GM18951 (cell line): ENCODE results near the gene ABHD17C.

Source experiments
- POLR2A ChIP-seq: IDR thresholded peaks from 4 replicates; pipeline ENCODE4 v1.6.1; 2011; ENCODE audit warnings: mild to moderate bottlenecking; ENCODE audit not compliant: insufficient read length, insufficient read depth; ENCODE audit errors: extremely low read depth
- in situ Hi-C: fragments of 300-500 bp; cut with MboI; formaldehyde crosslinking; loops from one replicate; pipeline ENCODE4 v1.12.0; 2022; ENCODE audit warnings: low sequenced_read_pairs, mixed read lengths, inconsistent platforms; ENCODE audit not compliant: unreplicated experiment

ABHD17C gene

GRCh38 chr15:80695911-80696661 lies 976 bp downstream of the ABHD17C start:
- TF ChIP-seq POLR2A = no peak
- in situ Hi-C loops = no loop called here

DNA sequence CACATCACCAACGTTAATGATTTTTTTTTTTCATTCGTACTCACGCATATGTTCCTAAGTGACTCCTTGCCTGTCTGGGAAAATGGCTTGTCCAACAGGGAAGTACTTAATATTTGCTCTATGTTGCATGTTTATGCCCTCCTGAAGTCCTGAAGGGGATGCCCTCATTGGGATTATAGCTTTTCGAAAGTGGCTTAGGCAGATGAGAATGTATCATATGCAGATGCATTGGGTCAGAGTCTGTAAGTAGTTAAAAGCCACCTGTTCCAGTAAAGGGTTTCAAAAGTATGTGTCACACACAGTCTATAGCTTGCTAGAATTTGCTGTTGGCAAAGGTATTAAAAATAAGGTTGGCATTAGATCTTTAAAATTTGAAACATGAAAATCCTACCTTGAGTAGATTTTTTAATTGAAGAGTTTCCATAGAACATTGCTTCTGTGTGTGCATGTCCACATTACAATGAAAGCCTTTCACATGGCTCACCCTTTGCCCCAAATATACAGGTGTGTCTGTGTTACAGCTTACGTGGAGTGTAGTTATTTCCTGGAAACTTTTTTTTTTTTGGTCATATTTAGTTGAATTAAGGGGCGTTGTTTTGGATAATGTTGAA lies 2.1 kb downstream of the ABHD17C start:
- TF ChIP-seq POLR2A = no peak
- in situ Hi-C loops = no loop called here

- in situ Hi-C loops = no loop called here
- TF ChIP-seq POLR2A = no peak
Measured at GRCh38 chr15:80698676-80699075, 3.6 kb downstream of the ABHD17C start.

DNA sequence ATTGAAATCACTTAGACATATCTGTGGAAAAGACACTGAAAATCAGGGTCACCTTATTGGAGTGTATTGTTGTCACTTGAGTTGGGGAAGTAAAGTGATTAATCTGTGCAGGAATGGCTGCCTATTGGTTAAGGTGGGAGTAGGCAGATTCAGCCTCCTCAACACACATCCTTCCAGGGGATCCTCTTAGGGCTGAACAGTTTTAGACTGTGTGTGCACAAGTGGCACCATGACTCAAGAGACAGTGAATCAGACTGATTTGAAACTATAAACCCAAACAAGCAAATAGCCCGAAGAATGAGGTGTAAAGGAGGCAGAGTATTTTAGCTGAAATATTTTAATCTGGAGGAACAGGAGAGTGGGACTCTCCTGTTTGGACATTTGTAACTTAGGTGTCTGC lies 4.9 kb downstream of the ABHD17C start:
- in situ Hi-C loops = no loop called here
- no peak for TF ChIP-seq POLR2A

- in situ Hi-C loops = no loop called here
- TF ChIP-seq POLR2A = no peak
Measured at GRCh38 chr15:80701676-80702311, 6.7 kb downstream of the ABHD17C start.

GRCh38 chr15:80703081-80703480 lies 8.0 kb downstream of the ABHD17C start:
- no peak for TF ChIP-seq POLR2A
- in situ Hi-C loops = no loop called here

GRCh38 chr15:80703965-80704364 lies 8.9 kb downstream of the ABHD17C start:
- TF ChIP-seq POLR2A = no peak
- in situ Hi-C loops = no loop called here

DNA sequence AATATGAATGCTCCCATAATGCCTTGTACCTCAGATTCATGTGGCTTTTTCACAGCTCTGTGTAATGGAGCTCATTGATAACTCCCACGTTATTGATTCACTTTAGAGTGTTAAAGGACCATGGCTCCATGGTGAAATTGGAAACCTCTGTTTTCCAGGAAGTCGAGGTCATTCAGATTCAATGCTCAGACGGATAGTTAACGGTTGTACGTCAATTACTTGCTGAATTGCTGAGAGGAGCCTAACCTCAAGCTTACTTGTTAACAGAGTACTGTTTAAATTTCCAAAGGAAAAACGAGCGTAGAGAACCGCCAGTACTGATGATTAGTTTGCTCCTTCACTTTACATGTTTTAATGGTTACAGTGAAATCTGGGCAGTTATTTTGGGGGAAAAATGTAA lies 11.1 kb downstream of the ABHD17C start:
- TF ChIP-seq POLR2A = no peak
- in situ Hi-C loops = no loop called here

- in situ Hi-C loops = no loop called here
- no peak for TF ChIP-seq POLR2A
Measured at GRCh38 chr15:80709542-80709941, 14.4 kb downstream of the ABHD17C start.

GRCh38 chr15:80710635-80711554 lies 15.8 kb downstream of the ABHD17C start:
- in situ Hi-C loops = no loop called here
- TF ChIP-seq POLR2A = no peak

- in situ Hi-C loops = no loop called here
Measured at GRCh38 chr15:80711886-80712285, 16.8 kb downstream of the ABHD17C start.

DNA sequence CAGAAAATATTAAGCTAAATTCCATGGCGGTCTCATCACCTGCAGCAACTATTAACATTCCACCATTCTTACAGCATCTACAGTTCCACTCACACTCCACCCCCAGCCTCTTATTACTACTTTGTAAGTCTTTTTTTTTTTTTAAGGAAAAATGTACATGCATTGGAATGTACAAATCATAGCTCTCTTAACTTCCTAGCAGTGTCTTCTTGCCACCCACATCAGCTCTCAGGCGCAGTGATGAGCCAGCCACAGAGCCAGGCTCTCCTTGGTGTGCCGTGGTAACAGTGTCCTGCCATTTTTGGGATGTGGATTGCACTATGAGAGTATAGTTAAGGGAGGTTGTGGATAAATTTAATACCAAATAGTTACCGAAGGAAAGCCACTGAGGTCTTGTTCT lies 17.8 kb downstream of the ABHD17C start:
- in situ Hi-C loops = no loop called here

More at GRCh38 chr15:80711886-80712285, 16.8 kb downstream of the ABHD17C start:
- no peak for TF ChIP-seq POLR2A

DNA sequence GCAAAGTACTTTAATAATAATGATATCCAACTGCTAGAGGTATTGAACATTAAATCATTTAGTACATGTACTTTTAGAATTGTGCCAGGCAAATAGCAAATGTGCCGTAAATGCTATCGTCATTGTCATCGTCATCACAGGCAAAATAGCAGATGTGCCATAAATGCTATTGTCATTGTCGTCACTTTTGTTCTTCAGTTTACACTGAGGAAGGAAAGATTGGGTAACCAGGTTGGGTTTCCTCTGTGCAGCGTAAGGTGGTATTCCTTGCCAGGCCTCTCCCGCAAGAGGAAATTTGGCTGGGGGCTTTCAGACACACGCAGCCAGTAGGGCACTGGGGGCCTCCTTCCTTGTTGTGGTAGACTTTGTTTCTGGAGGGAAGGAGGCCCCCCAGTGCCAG lies 26.4 kb downstream of the ABHD17C start:
- TF ChIP-seq POLR2A = no peak
- in situ Hi-C loops = no loop called here

More for the DNA sequence above, 17.8 kb downstream of the ABHD17C start:
- no peak for TF ChIP-seq POLR2A
